D721Med (cell line): Measurements from ENCODE around the gene PGM5.

Source experiments
- DNase-seq: peaks from one replicate; pipeline ENCODE4 v3.0.0; 2011; ENCODE audit warnings: low spot score; ENCODE audit not compliant: insufficient read length
- FAIRE-seq: peaks from 2 replicates; lab custom pipeline; 2011; peaks lifted over from hg19 to GRCh38; lab: Jason Lieb, UNC
- CTCF ChIP-seq: IDR thresholded peaks from 2 replicates; pipeline ENCODE4 v1.5.1; 2012; ENCODE audit warnings: mild to moderate bottlenecking, control low read depth; ENCODE audit not compliant: insufficient read depth; ENCODE audit errors: missing control alignments

PGM5 gene

GRCh38 chr9:68492806-68493205 is 136.4 kb downstream of the PGM5 start:
- DNase-seq (no peak), FAIRE-seq (no peak)
- no peak for TF ChIP-seq CTCF

- no peak for TF ChIP-seq CTCF
- DNase-seq (no peak), FAIRE-seq (no peak)
These were observed 137.1 kb downstream of the PGM5 start for GRCh38 chr9:68493541-68493940.

GRCh38 chr9:68493958-68494577 is 137.7 kb downstream of the PGM5 start:
- FAIRE-seq (no peak), DNase-seq (no peak)
- TF ChIP-seq CTCF: no peak

GRCh38 chr9:68495247-68495646 is 138.8 kb downstream of the PGM5 start:
- no peak for DNase-seq
- no peak for FAIRE-seq
- TF ChIP-seq CTCF: no peak

- no peak for FAIRE-seq
- no peak for DNase-seq
- no peak for TF ChIP-seq CTCF
These were observed 139.9 kb downstream of the PGM5 start for GRCh38 chr9:68496356-68496755.

- no peak for TF ChIP-seq CTCF
- no peak for FAIRE-seq
- no peak for DNase-seq
These were observed 141.2 kb downstream of the PGM5 start for GRCh38 chr9:68497629-68498028.

GRCh38 chr9:68498816-68499215 is 142.4 kb downstream of the PGM5 start:
- no peak for TF ChIP-seq CTCF
- FAIRE-seq (no peak), DNase-seq (no peak)
